GM19035 (cell line): ENCODE measurements around the gene MAP3K12.
"Not testable (repeated sequence)": the region's sequence is repeated elsewhere in the genome, so short reads cannot be mapped to it uniquely, and the experiment has no call there.

Experiments
- ATAC-seq: cut with Tn5 transposase; IDR thresholded peaks from one replicate; pipeline ENCODE4 v1.9.1; 2021; ENCODE audit not compliant: unreplicated experiment

The MAP3K12 gene

DNA sequence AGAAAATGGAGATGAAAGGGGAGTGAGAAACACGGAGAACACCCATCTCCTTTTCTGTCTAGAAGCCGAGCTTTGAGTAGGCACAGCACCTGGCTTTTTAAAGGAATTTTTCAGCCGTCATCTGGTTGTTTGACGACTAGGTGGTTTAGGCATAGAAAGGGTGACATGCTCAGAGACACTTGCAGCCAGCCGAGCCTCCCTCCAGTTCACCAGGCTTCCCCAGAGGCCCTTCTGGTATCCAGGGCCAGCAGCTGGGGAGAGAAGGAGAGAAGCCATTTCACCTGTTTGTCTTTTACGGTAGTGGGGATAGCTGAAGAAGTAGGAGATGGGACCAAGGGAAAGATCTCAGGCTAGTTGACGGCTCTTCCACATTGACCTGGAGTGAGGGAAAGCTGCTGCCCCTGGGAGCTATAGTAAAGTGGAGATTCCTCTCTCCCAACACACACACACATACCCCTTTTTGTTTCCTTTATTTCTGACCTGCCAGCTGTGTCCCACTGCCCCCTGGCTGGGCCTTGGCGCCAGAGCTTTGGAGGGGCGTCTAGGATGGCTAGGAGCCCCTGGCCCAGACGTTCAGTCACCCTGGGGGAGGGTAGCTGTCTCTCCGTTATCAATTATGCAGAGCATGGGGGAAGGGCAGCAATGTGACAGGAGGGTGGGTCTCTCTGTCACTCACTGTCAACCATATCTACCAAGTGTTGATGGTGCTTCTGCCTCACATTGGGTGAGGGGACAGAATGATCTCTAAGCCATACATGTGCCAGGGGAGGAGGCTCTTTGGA lies 5.5 kb downstream of the MAP3K12 start:
- no peak for ATAC-seq

DNA sequence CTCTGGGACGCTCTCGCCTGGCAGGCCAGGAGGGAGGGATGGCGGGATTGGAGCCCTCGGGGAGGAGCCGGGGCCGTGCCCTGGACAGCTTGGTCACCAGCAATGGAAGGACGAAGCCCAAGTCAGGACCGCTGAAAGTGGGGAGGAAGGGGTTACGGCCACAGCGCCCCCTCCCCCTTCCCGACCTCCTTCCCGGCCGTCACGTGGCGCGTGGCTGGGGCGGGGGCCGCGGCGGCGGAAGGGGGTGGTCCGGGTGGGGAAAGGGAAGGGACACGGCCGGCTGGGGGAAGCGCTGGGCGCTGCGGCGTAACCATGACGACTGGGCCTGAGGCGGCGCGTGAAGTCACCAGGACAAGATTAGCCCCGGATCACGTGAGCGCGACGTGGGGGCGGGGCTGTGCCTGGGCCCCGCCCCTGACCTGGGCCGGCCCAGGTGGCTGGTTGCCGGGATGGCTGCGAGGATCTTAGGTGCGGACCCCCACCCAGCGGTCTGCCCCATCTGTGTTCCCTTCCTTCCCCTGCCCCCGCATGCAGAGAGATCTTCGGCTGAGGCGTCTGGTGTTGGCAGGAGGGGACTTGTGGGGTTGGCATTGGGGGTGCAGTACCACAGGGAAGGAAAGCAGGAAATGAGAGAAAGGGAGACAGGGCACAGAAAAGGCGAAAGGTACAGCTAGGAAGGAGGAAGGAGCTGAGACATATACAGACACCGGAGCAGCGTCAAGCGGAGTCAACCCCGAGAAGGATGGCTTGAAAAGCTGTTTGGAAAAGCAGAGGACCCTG lies 6.2 kb downstream of the MAP3K12 start:
- peak; percentile 98 for ATAC-seq

DNA sequence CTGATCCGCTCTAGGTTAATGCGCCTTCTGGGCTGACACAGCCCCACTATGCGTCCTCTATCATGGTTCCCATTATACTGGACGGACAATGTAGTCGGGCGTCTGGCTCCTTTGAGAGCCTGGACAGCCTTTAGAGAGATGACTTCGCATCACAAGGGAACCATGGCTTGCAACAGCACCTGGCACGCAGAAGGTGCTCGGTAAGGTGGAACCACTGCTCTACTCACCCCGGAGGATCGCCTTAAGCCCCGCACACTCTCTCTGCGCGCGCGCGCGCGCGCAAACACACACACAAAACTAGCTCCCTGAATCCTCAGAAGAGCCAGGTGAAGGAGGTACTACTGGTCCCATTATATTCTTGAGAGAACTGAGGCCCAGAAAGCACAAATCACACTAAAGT lies 7.1 kb downstream of the MAP3K12 start:
- ATAC-seq: no peak

DNA sequence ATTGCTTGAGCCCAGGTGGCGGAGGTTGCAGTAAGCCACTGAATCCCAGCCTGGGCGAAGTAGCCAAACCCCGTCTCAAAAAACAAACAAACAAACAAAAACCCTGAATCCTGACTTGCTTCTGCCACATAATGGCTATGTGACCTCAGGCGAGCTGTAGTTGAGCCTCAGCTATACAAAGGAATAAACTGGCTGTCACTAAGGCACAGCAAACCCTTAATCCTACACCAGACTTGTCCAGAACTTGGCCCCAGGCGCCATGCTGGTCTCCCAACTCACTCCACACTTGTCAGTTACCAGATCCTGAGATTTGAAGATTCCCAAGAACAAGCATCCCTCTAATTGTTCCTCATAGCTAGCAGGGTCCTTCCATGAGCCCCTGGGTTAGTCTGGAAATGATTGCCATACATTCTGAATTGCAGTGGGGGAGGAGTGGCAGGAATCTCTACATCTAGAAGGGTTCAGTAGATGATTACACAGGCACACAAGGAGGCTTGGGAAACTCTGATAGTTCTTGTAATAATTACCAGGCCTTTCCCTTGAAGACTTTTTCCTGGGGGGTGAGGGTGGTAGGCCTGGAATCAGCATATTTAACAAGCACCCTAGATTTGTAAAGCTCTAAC lies 9.9 kb downstream of the MAP3K12 start:
- ATAC-seq: no peak

GRCh38 chr12:53486736-53487487 lies 12.3 kb downstream of the MAP3K12 start:
- ATAC-seq: no peak

GRCh38 chr12:53485955-53486735 lies 13.1 kb downstream of the MAP3K12 start:
- ATAC-seq: no peak

- no peak for ATAC-seq
These were observed 14.3 kb downstream of the MAP3K12 start for GRCh38 chr12:53484686-53485575.

GRCh38 chr12:53483979-53484377 lies 15.3 kb downstream of the MAP3K12 start:
- no peak for ATAC-seq

- ATAC-seq: no peak
These were observed 15.9 kb downstream of the MAP3K12 start for GRCh38 chr12:53483225-53483978.

DNA sequence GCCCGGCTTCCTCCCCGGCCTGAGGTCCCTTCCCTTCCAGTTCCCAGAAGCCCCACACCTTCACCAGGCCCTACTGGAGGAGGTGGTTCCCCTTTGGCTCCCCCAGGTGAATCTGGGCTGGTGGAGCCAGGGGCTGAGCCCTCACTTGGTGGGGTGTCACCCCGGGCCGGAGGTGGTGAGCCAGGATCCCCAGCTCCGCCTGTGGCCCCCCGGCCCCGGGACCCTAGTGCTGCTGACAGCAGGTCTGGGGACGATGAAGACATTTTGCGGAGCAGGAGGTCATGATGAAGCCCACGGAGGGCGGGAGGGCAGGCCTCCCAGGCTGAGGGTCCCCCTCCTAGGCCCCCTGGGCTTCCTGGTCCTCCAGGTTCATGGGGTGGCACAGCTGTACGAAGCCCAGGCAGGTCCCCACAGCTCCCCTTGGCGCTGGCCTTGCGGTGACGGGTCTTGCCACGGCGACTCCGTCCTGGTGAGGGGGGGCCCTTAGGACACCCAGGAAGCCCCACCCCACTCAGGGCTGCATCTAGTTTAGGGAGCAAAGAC lies 16.6 kb downstream of the MAP3K12 start:
- ATAC-seq: no peak

- ATAC-seq: no peak
These were observed 17.2 kb downstream of the MAP3K12 start for GRCh38 chr12:53481939-53482586.

DNA sequence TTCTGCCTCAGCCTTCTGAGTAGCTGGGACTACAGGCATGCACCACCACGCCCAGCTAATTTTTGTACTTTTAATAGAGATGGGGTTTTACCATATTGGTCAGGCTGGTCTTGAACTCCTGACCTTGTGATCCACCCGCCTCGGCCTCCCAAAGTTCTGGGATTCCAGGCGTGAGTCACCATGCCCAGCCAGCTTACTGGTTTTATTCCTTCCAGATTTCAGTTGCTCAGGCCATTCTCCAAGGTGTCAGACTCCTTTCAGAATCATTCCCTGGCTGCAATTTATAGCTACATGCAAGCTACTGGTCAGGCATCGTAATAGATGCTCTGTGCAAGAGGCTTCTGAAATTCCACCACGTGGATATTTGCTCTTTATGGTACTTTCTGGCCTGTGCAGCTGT lies 17.8 kb downstream of the MAP3K12 start:
- not testable (repeated sequence) for ATAC-seq

- ATAC-seq: no peak
These were observed 18.5 kb downstream of the MAP3K12 start for GRCh38 chr12:53480491-53481442.

GRCh38 chr12:53479331-53479730 lies 19.9 kb downstream of the MAP3K12 start:
- ATAC-seq: no peak

- no peak for ATAC-seq
These were observed 20.4 kb downstream of the MAP3K12 start for GRCh38 chr12:53478865-53479264.

GRCh38 chr12:53476769-53477209 lies 22.5 kb downstream of the MAP3K12 start:
- no peak for ATAC-seq

DNA sequence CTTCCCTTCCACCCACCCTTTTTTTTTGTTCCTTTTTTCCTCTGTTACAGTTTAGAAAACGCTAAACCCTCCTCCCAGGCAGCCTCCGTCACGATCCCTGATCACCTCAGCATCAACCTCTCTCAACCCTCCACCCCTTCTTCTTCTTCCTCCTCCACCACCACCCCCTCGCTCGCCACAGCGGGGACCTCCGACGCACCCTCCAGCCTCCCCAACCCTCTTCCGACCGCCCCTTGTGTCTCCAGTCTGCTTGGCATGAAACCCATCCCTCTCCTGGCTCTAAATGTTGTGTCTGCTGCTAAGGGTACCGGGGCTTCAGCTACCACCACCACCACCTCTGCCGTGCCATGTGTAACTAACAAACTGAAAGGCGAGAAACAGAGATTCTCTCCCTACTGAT lies 24.4 kb downstream of the MAP3K12 start:
- no peak for ATAC-seq
